Tongue (tissue), 3 donors: ENCODE data around the gene CSNK1G2. TPM values are rescaled to one million over a fixed set of nuclear protein-coding genes. Genes with fewer than 3 reads are reported as not detected.

ENCODE experiments used
- DNase-seq: peaks from one replicate; pipeline ENCODE4 v3.0.0-alpha.2; 2015
- small RNA-seq: library from RNA; depleted of rRNA; stranded (forward); fragments of <200 nt; gene quantifications from one replicate; pipeline ENCODE3, GENCODE V24; 2014; ENCODE audit warnings: low replicate concordance
- total RNA-seq: library from RNA; depleted of rRNA; stranded (reverse); fragments of >200 nt; gene quantifications from one replicate; pipeline ENCODE4 v1.2.3, GENCODE V29; 2014

Gene CSNK1G2
- total RNA-seq, 1 donor from 2014 or later, result 52.2 TPM

- no peak for DNase-seq
Measured at GRCh38 chr19:2018752-2019151, 77.8 kb downstream of the CSNK1G2 start.

GRCh38 chr19:2021453-2022140 is 80.6 kb downstream of the CSNK1G2 start:
- DNase-seq, result no peak

GRCh38 chr19:2022289-2022688 is 81.3 kb downstream of the CSNK1G2 start:
- DNase-seq, result no peak

- DNase-seq, result no peak
Measured at GRCh38 chr19:2026770-2027169, 85.8 kb downstream of the CSNK1G2 start.

GRCh38 chr19:2027361-2027760 is 86.4 kb downstream of the CSNK1G2 start:
- no peak for DNase-seq

Small RNA genes lying within 50 kb of the gene (small RNA-seq; reads per million reads assigned to genes)
- not detected for gene AC007136.1

Other genes with a start within 250 kb of the CSNK1G2 start
- not detected for gene ONECUT3, start 187.7 kb upstream of the CSNK1G2 start, total RNA-seq
- gene ATP8B3, start 128.9 kb upstream of the CSNK1G2 start, total RNA-seq, result 1.9 TPM
- 11.2 TPM for gene REXO1, start 92.7 kb upstream of the CSNK1G2 start, total RNA-seq
- gene KLF16, start 77.6 kb upstream of the CSNK1G2 start, total RNA-seq, result 5.0 TPM
- gene ABHD17A, start 55.7 kb upstream of the CSNK1G2 start, total RNA-seq, result 62.7 TPM
- gene ADAT3, start 35.8 kb upstream of the CSNK1G2 start, total RNA-seq, result 2.8 TPM
- 56.5 TPM for gene SCAMP4, start 35.8 kb upstream of the CSNK1G2 start, total RNA-seq
- 59.7 TPM for gene BTBD2, start 74.5 kb downstream of the CSNK1G2 start, total RNA-seq
- 115 TPM for gene MKNK2, start 110.1 kb downstream of the CSNK1G2 start, total RNA-seq
- 24.4 TPM for gene MOB3A, start 155.2 kb downstream of the CSNK1G2 start, total RNA-seq
- 3.1 TPM for gene IZUMO4, start 155.7 kb downstream of the CSNK1G2 start, total RNA-seq
- gene AP3D1, start 210.4 kb downstream of the CSNK1G2 start, total RNA-seq, result 44.9 TPM
- gene DOT1L, start 222.8 kb downstream of the CSNK1G2 start, total RNA-seq, result 16.9 TPM